Gastroesophageal sphincter (tissue), 3 donors: ENCODE data around the gene DOCK4.

Source experiments
- CTCF ChIP-seq, 4 experiments: fragments of 200-600 bp in 2 of 4; fragments of 450-650 bp in 2 of 4; sonication (generic) in 1 of 4; IDR thresholded peaks; one replicate each; pipeline ENCODE4 v1.5.1; 2017 to 2019; ENCODE audit warnings: antibody characterized with exemption in 4 of 4, mild to moderate bottlenecking in 2 of 4, moderate library complexity in 2 of 4
- EP300 ChIP-seq: sonication (generic); formaldehyde crosslinking; IDR thresholded peaks from one replicate; pipeline ENCODE4 v1.6.1; 2017; ENCODE audit warnings: antibody characterized with exemption, mild to moderate bottlenecking
- POLR2A ChIP-seq, 2 donors: fragments of 450-650 bp; IDR thresholded peaks; one replicate each; pipeline ENCODE4 v1.6.1; 2017; ENCODE audit warnings: antibody characterized with exemption in 2 of 2, mild to moderate bottlenecking in 2 of 2, moderate library complexity in 1 of 2
- POLR2AphosphoS5 ChIP-seq: sonication (generic); formaldehyde crosslinking; IDR thresholded peaks from one replicate; pipeline ENCODE4 v1.6.1; 2017; ENCODE audit warnings: antibody characterized with exemption

DNA sequence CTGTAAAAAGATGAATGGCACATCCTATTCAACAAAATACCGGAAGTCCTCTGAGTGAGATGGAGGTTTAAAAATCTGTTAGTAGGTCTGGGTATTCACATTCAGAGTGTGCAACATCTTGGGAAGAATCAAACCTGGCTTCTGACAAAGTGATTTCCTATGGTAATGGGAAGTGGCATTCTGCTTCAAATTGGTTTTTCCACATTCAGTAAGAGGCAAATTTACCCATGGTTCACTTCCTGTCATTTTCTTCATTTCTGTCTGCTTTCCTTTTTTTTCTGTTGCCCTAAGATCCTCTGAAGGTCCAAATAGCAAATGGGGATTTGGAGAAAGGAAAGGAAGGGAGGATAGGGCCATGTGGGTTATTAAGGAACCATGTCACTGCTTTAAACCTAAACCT lies 218.3 kb downstream of the DOCK4 start:
- TF ChIP-seq CTCF (IDR thresholded peaks at IDR 0.05) (no peak), EP300 (no peak), POLR2A (IDR thresholded peaks at IDR 0.05) (no peak), POLR2AphosphoS5 (no peak)
